Measurements from ENCODE around the gene RERE. TPM values are rescaled to one million over a fixed set of nuclear protein-coding genes. Genes with fewer than 3 reads are reported as not detected.

The RERE gene
- total RNA-seq, 1 experiment from 2014 or later, result 217 TPM

- TF ChIP-seq CTCF (IDR thresholded peaks at IDR 0.05) (no peak), REST (IDR thresholded peaks at IDR 0.05; ENCODE audit: insufficient read depth in 1 of 2, low read depth in 2 of 2, low read length in 1 of 2) (no peak), TCF7L2 (IDR thresholded peaks at IDR 0.05; ENCODE audit: low read depth, low read length) (no peak), POLR2AphosphoS5 (IDR thresholded peaks at IDR 0.05; ENCODE audit: low read depth, low read length) (no peak), SIN3A (IDR thresholded peaks at IDR 0.05; ENCODE audit: borderline replicate concordance, insufficient read depth, low read depth, low read length) (no peak)
- CTCF ChIA-PET, result no interaction called here
- Histone ChIP-seq H3K4me3 (ENCODE audit: low read depth in 2 of 2, low read length in 2 of 2) (no peak overlapping the region), H3K36me3 (ENCODE audit: control insufficient read depth, insufficient read depth, low read length) (no peaks in the 10 kb centered on the region), H3K9me3 (ENCODE audit: control insufficient read depth, insufficient read depth, low read depth, low read length) (no peaks in the 10 kb centered on the region), H3K27me3 (ENCODE audit: control insufficient read depth, insufficient read depth, low read length) (no peaks in the 10 kb centered on the region), H3K4me1 (ENCODE audit: control insufficient read depth, insufficient read depth, low read length) (no peaks in the 10 kb centered on the region), H3K27ac (ENCODE audit: low read length) (no peak overlapping the region)
- ATAC-seq (no peak), DNase-seq (ENCODE audit: low read depth, low spot score) (no peak)
- intact Hi-C loops (cut with micrococcal nuclease; ENCODE audit: unreplicated experiment), result no loop called here
- no TSS peak for BruUV-seq (replicated peaks)
- POLR2A ChIA-PET, result no interaction called here
- in situ Hi-C loops (cut with HindIII; ENCODE audit: low pct_unique_long_range_greater_than_20kb, low sequenced_read_pairs), result no loop called here
Measured at GRCh38 chr1:8780405-8780804, 37.0 kb downstream of the RERE start.

- Histone ChIP-seq H3K27me3 (ENCODE audit: control insufficient read depth, insufficient read depth, low read length) (no peaks in the 10 kb centered on the region), H3K4me1 (ENCODE audit: control insufficient read depth, insufficient read depth, low read length) (no peaks in the 10 kb centered on the region), H3K9me3 (ENCODE audit: control insufficient read depth, insufficient read depth, low read depth, low read length) (no peaks in the 10 kb centered on the region), H3K36me3 (ENCODE audit: control insufficient read depth, insufficient read depth, low read length) (no peaks in the 10 kb centered on the region), H3K27ac (ENCODE audit: low read length) (no peak overlapping the region), H3K4me3 (ENCODE audit: low read depth in 2 of 2, low read length in 2 of 2) (no peak overlapping the region)
- ChIA-PET CTCF (interaction anchor here (0.5 to 0.7 kb wide), 2 partner anchors 40 to 71 kb away, joined by 3 to 10 read pairs; partner anchors contain the start of gene RERE), POLR2A (no interaction called here)
- ATAC-seq (no peak), DNase-seq (ENCODE audit: low read depth, low spot score) (no peak)
- no TSS peak for BruUV-seq (replicated peaks)
- intact Hi-C loops (cut with micrococcal nuclease; ENCODE audit: unreplicated experiment) (no loop called here), in situ Hi-C loops (cut with HindIII; ENCODE audit: low pct_unique_long_range_greater_than_20kb, low sequenced_read_pairs) (no loop called here)
- no peak for TF ChIP-seq REST (IDR thresholded peaks at IDR 0.05; ENCODE audit: insufficient read depth in 1 of 2, low read depth in 2 of 2, low read length in 1 of 2)
- no peak for TF ChIP-seq CTCF (IDR thresholded peaks at IDR 0.05)
- no peak for TF ChIP-seq POLR2AphosphoS5 (IDR thresholded peaks at IDR 0.05; ENCODE audit: low read depth, low read length)
- no peak for TF ChIP-seq TCF7L2 (IDR thresholded peaks at IDR 0.05; ENCODE audit: low read depth, low read length)
- TF ChIP-seq SIN3A (IDR thresholded peaks at IDR 0.05; ENCODE audit: borderline replicate concordance, insufficient read depth, low read depth, low read length), result no peak
Measured at GRCh38 chr1:8777867-8778266, 39.6 kb downstream of the RERE start.

Measured in Panc1 (cell line).